Measurements from ENCODE around the gene SIVA1. TPM values are rescaled to one million over a fixed set of nuclear protein-coding genes. Genes with fewer than 3 reads are reported as not detected.
"Not testable (repeated sequence)": the region's sequence is repeated elsewhere in the genome, so short reads cannot be mapped to it uniquely, and the experiment has no call there.

SIVA1 gene
- total RNA-seq, 4 donors from 2014 or later, result 64.6 to 144 (median 115) TPM

DNA sequence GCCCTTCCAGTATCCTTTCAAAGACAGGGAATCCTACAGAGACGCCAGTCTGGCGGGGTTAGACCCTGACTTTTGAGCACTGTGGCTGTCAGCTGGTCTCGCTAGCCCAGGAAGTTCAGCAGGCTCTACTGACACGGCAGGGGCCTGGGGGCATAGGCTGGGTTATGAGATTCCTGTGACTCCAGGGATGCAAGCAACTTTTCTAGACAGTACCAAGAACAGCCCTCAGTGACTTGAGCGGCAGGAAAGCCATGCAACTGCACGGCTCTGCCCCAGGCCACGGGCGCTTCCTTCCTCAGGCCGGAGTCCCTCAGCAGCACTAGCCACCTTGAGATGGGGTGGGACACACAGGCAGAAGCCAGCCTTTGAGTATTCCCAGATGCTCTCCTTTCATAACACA lies 5.1 kb upstream of the SIVA1 start:
- H3K27ac ChIP-seq, result peak overlapping the region in 3 of 4 donors; percentile 11 to 74 (median 62)
- TF ChIP-seq, protein P1, sequence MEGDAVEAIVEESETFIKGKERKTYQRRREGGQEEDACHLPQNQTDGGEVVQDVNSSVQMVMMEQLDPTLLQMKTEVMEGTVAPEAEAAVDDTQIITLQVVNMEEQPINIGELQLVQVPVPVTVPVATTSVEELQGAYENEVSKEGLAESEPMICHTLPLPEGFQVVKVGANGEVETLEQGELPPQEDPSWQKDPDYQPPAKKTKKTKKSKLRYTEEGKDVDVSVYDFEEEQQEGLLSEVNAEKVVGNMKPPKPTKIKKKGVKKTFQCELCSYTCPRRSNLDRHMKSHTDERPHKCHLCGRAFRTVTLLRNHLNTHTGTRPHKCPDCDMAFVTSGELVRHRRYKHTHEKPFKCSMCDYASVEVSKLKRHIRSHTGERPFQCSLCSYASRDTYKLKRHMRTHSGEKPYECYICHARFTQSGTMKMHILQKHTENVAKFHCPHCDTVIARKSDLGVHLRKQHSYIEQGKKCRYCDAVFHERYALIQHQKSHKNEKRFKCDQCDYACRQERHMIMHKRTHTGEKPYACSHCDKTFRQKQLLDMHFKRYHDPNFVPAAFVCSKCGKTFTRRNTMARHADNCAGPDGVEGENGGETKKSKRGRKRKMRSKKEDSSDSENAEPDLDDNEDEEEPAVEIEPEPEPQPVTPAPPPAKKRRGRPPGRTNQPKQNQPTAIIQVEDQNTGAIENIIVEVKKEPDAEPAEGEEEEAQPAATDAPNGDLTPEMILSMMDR (IDR thresholded peaks at IDR 0.05), result no peak
- TF ChIP-seq POLR2A (IDR thresholded peaks at IDR 0.05), result no peak
- no peaks in the 10 kb centered on the region for H3K27me3 ChIP-seq
- no peak for DNase-seq
- no peak overlapping the region for H3K4me3 ChIP-seq
- H3K4me1 ChIP-seq, result peaks cover 0 to 51% (median 8%) of the 10 kb centered on the region in 4 donors
- no peaks in the 10 kb centered on the region for H3K9me3 ChIP-seq
- H3K36me3 ChIP-seq, result no peaks in the 10 kb centered on the region

GRCh38 chr14:104749111-104749649 lies 3.8 kb upstream of the SIVA1 start:
- H3K9me3 ChIP-seq, result no peaks in the 10 kb centered on the region
- peak; percentile 14 to 33 for TF ChIP-seq POLR2A (IDR thresholded peaks at IDR 0.05)
- TF ChIP-seq, protein P1 (IDR thresholded peaks at IDR 0.05), result peak in 2 of 6 experiments; percentile 14 to 39
- peak overlapping the region; percentile 3 to 77 (median 56) for H3K27ac ChIP-seq
- no peak overlapping the region for H3K4me3 ChIP-seq
- peaks cover 0 to 57% (median 13%) of the 10 kb centered on the region in 4 donors for H3K4me1 ChIP-seq
- no peaks in the 10 kb centered on the region for H3K27me3 ChIP-seq
- no peaks in the 10 kb centered on the region for H3K36me3 ChIP-seq
- peak in 2 of 3 donors; percentile 85 to 86 for DNase-seq

DNA sequence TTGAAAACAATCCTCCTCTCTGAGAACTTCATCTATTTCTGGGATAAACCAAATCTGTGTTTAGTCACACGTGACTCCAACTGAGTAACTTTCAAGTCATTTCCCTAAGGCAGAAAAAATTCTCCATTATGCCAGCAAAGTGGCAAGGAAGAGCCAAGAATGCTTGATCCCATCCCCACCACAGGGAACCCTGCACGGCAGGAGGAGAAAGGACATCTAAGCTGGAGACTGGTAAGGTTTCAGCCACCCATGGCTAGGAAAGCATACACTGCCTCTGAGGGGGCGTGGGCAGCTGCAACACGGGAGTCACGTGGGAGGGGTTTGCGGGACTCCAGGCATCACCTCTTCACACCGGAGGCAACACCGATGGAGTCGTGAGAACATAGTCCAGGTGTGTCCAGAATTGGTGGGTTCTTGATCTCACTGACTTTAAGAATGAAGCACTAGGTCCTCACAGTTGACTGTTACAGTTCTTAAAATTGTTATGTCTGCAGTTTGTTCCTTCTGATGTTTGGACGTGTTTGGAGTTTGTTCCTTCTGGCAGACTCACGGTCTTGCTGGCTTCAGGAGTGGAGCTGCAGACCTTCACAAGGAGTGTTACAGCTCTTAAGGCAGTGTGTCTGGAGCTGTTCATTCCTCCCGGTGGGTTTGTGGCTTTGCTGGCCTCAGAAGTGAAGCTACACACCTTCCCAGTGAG lies 2.7 kb upstream of the SIVA1 start:
- no peaks in the 10 kb centered on the region for H3K27me3 ChIP-seq
- no peak for DNase-seq
- no peaks in the 10 kb centered on the region for H3K9me3 ChIP-seq
- no peak for TF ChIP-seq POLR2A (IDR thresholded peaks at IDR 0.05)
- TF ChIP-seq, protein P1 (IDR thresholded peaks at IDR 0.05), result no peak
- no peak overlapping the region for H3K4me3 ChIP-seq
- H3K36me3 ChIP-seq, result peaks cover 0 to under 1% (median 0%) of the 10 kb centered on the region in 3 donors
- H3K27ac ChIP-seq, result peak overlapping the region in 2 of 4 donors; percentile 74 to 77
- H3K4me1 ChIP-seq, result peaks cover 0 to 67% (median 18%) of the 10 kb centered on the region in 4 donors

GRCh38 chr14:104750753-104751057 lies 2.2 kb upstream of the SIVA1 start:
- H3K36me3 ChIP-seq, H3K27ac ChIP-seq, H3K4me3 ChIP-seq, H3K9me3 ChIP-seq, DNase-seq, H3K27me3 ChIP-seq: not testable (repeated sequence)
- peaks cover 0 to 69% (median 18%) of the 10 kb centered on the region in 4 donors for H3K4me1 ChIP-seq

DNA sequence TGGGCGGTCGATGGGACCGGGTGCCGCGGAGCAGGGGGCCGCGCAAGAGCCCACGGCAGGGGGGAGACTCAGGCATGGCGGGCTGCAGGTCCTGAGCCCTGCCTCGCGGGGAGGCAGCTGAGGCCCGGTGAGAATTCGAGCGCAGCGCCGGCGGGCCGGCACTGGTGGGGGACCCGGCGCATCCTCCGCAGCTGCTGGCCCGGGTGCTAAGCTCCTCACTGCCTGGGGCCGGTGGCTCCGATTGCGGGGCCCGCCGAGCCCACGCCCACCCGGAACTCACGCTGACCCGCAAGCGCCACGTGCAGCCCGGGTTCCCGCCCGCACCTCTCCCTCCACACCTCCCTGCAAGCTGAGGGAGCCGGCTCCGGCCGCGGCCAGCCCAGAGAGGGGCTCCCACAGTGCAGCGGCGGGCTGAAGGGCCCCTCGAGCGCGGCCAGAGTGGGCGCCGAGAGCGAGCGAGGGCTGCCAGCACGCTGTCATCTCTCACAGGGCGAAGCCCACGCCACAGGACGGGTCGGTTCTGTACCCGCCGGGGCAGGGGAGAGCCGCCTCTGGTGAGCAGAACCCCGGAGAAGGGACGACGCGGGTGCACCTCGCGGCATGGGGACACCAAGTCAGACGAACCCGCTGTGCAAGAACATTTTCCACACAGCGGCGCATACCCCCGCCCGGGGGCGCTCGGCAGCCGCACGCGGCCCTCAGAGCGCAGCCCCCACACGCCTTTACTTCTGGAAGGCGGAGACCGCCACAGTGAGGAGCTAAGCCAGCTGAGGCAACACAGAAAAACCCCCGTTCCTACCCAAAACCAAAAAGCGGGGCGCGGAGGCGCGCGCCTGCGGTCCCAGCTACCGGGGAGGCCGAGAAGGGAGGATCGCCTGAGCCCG lies 1.2 kb upstream of the SIVA1 start:
- Histone ChIP-seq H3K9me3 (no peaks in the 10 kb centered on the region), H3K27me3 (no peaks in the 10 kb centered on the region), H3K36me3 (peaks cover 0 to 17% (median 0%) of the 10 kb centered on the region in 3 donors), H3K27ac (peak overlapping the region; percentile 80 to 93 (median 90)), H3K4me3 (peak overlapping the region; percentile 89 to 99 (median 94)), H3K4me1 (peaks cover 0 to 63% (median 16%) of the 10 kb centered on the region in 4 donors)
- no peak for TF ChIP-seq POLR2A (IDR thresholded peaks at IDR 0.05)
- TF ChIP-seq, protein P1 (IDR thresholded peaks at IDR 0.05), result no peak
- DNase-seq, result no peak

DNA sequence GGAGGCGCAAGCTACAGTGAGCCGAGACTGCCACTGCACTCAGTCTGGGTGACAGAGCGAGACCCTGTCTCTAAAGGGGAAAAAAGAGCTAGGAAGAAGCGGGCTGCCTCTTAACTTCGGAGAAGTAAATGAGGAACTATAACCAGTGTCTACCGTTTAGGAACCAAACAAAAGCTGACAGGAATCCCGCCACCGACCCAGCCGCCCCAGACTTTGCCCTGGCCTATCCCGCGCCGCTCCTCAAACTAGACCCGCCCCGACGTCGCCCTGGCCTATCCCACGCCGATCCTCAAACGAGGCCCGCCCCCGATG lies 568 bp upstream of the SIVA1 start:
- Histone ChIP-seq H3K9me3 (no peaks in the 10 kb centered on the region), H3K4me1 (peaks cover 0 to 63% (median 16%) of the 10 kb centered on the region in 4 donors), H3K27me3 (no peaks in the 10 kb centered on the region), H3K36me3 (peaks cover 0 to 23% (median 0%) of the 10 kb centered on the region in 3 donors), H3K4me3 (peak overlapping the region; percentile 89 to 99 (median 94)), H3K27ac (peak overlapping the region; percentile 80 to 93 (median 90))
- peak; percentile 45 to 49 for TF ChIP-seq POLR2A (IDR thresholded peaks at IDR 0.05)
- TF ChIP-seq, protein P1 (IDR thresholded peaks at IDR 0.05), result no peak
- DNase-seq, result no peak
